ENCODE measurements around the gene CPA2.
A peak's percentile ranks its signal among the peaks of the same experiment; 100 is the strongest.

Gene CPA2

DNA sequence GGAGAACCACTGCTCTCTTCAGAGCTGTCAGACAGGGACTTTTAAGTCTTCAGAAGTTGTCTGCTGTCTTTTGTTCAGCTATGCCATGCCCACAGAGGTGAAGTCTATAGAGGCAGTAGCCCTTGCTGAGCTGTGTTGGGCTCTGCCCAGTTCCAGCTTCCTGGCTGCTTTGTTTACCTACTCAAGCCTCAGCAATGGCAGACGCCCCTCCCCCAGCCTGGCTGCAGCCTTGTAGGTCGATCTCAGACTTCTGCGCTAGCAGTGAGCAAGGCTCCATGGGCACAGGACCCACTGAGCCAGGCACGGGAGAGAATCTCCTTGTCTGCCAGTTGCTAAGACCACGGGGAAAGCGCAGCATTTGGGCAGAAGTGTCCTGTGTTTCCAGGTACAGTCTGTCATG lies 12.1 kb upstream of the CPA2 start:
- no CpG with 5 or more reads among the region's 6 CpGs for WGBS (ENCODE audit: insufficient coverage, insufficient read length)
- no peak for DNase-seq (ENCODE audit: low read depth, low spot score)
- no peaks in the 10 kb centered on the region for H3K36me3 ChIP-seq (ENCODE audit: control insufficient read depth, insufficient read depth, low read length)
- H3K27ac ChIP-seq (ENCODE audit: low read length) = no peak overlapping the region
- H3K27me3 ChIP-seq (ENCODE audit: control insufficient read depth, insufficient read depth, low read length) = no peaks in the 10 kb centered on the region
- H3K4me1 ChIP-seq (ENCODE audit: control insufficient read depth, insufficient read depth, low read length) = peaks cover 2% of the 10 kb centered on the region; the same call in 1 of the 2 replicates
- H3K9me3 ChIP-seq (ENCODE audit: control insufficient read depth, insufficient read depth, low read length) = peaks cover 2% of the 10 kb centered on the region; the same call in 1 of the 2 replicates
- no peak overlapping the region for H3K4me3 ChIP-seq (ENCODE audit: low read length)

DNA sequence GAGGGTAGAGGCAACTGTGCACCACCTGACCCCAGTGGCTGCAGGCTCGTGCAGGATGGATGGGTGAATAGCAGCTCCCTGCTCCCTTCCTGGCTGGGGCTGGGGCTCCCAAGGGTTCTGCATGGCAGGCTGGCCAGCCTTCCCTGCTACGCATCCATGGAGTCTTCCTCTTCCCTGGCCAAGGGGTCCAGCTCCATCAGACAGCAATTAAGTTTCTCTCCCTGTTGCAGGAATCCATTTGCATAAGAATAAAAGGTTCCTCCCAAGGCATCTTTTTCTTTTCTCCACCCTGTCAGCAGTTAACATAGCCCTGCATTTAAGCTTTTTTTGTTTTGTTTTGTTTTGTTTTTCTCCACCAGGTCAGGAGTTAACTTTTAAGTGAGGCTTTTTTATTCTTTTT lies 10.0 kb upstream of the CPA2 start:
- no peaks in the 10 kb centered on the region for H3K36me3 ChIP-seq (ENCODE audit: control insufficient read depth, insufficient read depth, low read length)
- H3K27ac ChIP-seq (ENCODE audit: low read length) = no peak overlapping the region
- H3K27me3 ChIP-seq (ENCODE audit: control insufficient read depth, insufficient read depth, low read length) = no peaks in the 10 kb centered on the region
- peaks cover 2% of the 10 kb centered on the region; the same call in 1 of the 2 replicates for H3K4me1 ChIP-seq (ENCODE audit: control insufficient read depth, insufficient read depth, low read length)
- no CpG with 5 or more reads among the region's 2 CpGs for WGBS (ENCODE audit: insufficient coverage, insufficient read length)
- H3K4me3 ChIP-seq (ENCODE audit: low read length) = no peak overlapping the region
- peaks cover 2% of the 10 kb centered on the region; the same call in 1 of the 2 replicates for H3K9me3 ChIP-seq (ENCODE audit: control insufficient read depth, insufficient read depth, low read length)
- DNase-seq (ENCODE audit: low read depth, low spot score) = no peak

DNA sequence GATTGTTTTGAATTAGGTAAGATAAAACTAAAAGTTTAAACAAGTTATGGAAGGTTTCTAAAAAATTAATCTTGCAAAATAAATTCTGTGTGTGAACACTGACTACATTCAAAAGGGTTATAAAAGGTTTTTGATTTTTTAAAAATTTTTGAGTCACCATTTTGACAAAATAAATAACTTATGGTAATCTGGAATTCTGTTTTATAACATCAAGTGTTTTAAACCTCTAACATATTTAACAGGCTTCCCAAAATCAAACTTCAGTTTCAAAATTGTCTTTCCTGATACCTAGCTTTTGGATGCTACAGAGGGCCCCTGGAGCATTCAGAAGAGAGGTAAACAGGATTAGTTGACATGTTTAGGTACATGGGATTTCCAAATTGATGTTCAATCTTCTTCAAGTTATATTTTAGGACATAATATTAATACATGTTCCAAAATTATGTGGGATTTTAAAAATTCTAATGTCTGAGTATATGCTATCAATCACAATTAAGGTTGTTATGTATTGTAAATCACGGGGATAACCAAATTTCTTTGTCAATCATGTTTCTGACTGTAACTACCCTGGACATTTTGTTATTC lies 8.1 kb upstream of the CPA2 start:
- peaks cover 2% of the 10 kb centered on the region; the same call in 1 of the 2 replicates for H3K9me3 ChIP-seq (ENCODE audit: control insufficient read depth, insufficient read depth, low read length)
- DNase-seq (ENCODE audit: low read depth, low spot score) = no peak
- no peak overlapping the region for H3K27ac ChIP-seq (ENCODE audit: low read length)
- H3K36me3 ChIP-seq (ENCODE audit: control insufficient read depth, insufficient read depth, low read length) = no peaks in the 10 kb centered on the region
- peaks cover 2% of the 10 kb centered on the region; the same call in 1 of the 2 replicates for H3K4me1 ChIP-seq (ENCODE audit: control insufficient read depth, insufficient read depth, low read length)
- no peaks in the 10 kb centered on the region for H3K27me3 ChIP-seq (ENCODE audit: control insufficient read depth, insufficient read depth, low read length)
- no CpG with 5 or more reads among the region's 1 CpG for WGBS (ENCODE audit: insufficient coverage, insufficient read length)
- H3K4me3 ChIP-seq (ENCODE audit: low read length) = no peak overlapping the region

DNA sequence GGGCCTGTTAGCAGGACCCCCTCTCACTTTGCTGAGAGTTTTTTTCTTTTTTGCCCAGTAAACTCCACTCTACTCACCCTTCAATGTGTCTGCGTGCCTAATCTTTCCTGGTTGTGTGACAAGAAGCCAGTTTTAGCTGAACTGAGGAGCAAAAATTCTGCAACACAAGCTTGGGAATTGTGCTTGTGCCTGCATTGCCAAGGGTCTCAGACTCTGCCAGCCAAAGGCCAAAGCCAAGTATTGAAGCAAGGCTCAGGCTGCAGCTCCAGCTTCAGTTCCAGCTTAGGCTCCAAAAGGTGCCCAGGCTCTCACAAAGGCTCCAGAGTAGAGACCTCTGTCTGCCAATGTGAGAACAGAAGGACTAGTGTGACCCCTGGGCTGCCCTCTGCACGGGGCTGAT lies 4.2 kb upstream of the CPA2 start:
- Histone ChIP-seq H3K36me3 (ENCODE audit: control insufficient read depth, insufficient read depth, low read length) (no peaks in the 10 kb centered on the region), H3K4me1 (ENCODE audit: control insufficient read depth, insufficient read depth, low read length) (no peaks in the 10 kb centered on the region; the same call in 1 of the 2 replicates), H3K27ac (ENCODE audit: low read length) (no peak overlapping the region), H3K27me3 (ENCODE audit: control insufficient read depth, insufficient read depth, low read length) (no peaks in the 10 kb centered on the region), H3K4me3 (ENCODE audit: low read length) (no peak overlapping the region), H3K9me3 (ENCODE audit: control insufficient read depth, insufficient read depth, low read length) (peaks cover 2% of the 10 kb centered on the region; the same call in 1 of the 2 replicates)
- WGBS (ENCODE audit: insufficient coverage, insufficient read length) = no CpG with 5 or more reads among the region's 2 CpGs
- no peak for DNase-seq (ENCODE audit: low read depth, low spot score)

DNA sequence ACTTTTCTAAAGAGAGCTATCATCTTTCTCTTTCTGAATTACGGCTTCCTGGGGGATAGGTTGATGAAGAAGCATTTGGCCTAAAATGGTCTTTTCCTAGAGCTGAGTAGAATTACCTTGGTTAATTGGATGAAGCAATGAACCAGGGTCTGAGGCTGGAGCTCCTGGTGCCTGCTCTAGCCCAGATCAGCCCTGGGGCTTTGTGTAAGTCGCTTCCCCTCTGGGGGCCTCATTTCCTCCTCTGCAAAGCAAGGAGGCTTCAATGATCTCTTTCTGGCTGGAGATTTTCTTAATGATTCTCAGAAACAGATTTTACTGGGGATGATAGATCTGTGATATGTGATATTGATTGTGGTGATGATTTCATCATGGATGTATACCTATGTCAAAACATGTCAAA lies 3.5 kb upstream of the CPA2 start:
- H3K36me3 ChIP-seq (ENCODE audit: control insufficient read depth, insufficient read depth, low read length) = no peaks in the 10 kb centered on the region
- no CpG with 5 or more reads among the region's 2 CpGs for WGBS (ENCODE audit: insufficient coverage, insufficient read length)
- H3K27me3 ChIP-seq (ENCODE audit: control insufficient read depth, insufficient read depth, low read length) = no peaks in the 10 kb centered on the region
- H3K4me1 ChIP-seq (ENCODE audit: control insufficient read depth, insufficient read depth, low read length) = no peaks in the 10 kb centered on the region; the same call in 1 of the 2 replicates
- no peaks in the 10 kb centered on the region for H3K9me3 ChIP-seq (ENCODE audit: control insufficient read depth, insufficient read depth, low read length)
- no peak overlapping the region for H3K27ac ChIP-seq (ENCODE audit: low read length)
- H3K4me3 ChIP-seq (ENCODE audit: low read length) = no peak overlapping the region
- DNase-seq (ENCODE audit: low read depth, low spot score) = no peak

DNA sequence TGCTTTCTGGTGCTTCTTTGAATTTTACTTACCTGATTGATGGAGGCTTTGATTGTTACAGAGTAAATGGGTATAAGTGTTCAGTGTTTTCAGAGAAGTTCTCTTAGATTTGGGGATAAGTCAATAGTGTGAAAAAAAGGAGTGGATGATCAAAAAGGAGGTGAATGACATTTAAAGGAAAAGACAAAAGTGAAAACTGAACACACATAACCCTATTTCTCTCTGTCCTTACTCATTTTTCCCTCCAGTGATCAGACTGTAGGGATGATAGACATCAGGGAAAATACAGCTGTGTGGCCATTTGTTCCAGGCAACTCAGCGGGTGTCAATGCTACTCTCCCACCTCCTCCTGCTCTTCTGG lies 278 bp downstream of the CPA2 start:
- Histone ChIP-seq H3K27me3 (ENCODE audit: control insufficient read depth, insufficient read depth, low read length) (no peaks in the 10 kb centered on the region), H3K9me3 (ENCODE audit: control insufficient read depth, insufficient read depth, low read length) (no peaks in the 10 kb centered on the region), H3K4me1 (ENCODE audit: control insufficient read depth, insufficient read depth, low read length) (peaks cover 2% of the 10 kb centered on the region; the same call in 1 of the 2 replicates), H3K27ac (ENCODE audit: low read length) (no peak overlapping the region), H3K4me3 (ENCODE audit: low read length) (no peak overlapping the region), H3K36me3 (ENCODE audit: control insufficient read depth, insufficient read depth, low read length) (no peaks in the 10 kb centered on the region)
- DNase-seq (ENCODE audit: low read depth, low spot score) = no peak
- WGBS (ENCODE audit: insufficient coverage, insufficient read length) = no CpG with 5 or more reads among the region's 1 CpG

DNA sequence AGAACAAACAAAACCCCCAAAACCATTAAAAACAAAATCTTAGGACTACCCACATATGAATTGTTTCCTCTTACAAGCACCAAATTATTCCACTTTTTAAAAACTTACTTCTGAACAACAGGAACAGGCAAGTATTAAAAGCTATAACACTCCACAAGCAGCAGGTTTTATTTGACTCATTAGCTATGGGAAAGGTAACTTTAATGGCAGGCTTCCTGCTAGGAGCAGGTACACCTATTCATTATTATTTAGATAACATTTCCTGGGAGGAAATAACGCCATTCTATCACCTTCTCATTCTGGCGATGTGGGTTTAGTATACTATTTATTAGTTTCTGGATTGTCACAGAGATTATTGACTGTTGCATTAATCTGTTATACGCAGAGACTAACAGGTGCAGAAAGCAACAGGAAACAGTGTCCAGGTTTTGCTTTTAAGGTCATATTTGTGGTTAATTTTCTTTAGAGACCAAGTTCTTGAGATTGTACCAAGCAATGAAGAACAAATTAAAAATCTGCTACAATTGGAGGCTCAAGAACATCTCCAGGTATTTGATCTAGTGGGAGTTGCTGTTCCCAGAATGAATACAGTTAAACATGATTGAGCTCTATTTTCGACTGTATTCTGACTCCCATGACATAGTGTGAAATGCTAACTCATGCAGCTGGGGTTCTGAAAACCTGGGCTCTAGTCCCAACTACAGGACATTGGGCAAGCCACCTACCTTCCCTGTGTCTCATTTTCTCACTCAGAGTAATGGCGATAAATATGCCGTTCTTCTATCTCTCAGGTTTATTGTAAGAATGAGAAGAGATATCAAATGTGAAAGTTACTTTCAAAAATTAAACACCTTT lies 2.0 kb downstream of the CPA2 start:
- WGBS (ENCODE audit: insufficient coverage, insufficient read length) = no CpG with 5 or more reads among the region's 6 CpGs
- Histone ChIP-seq H3K36me3 (ENCODE audit: control insufficient read depth, insufficient read depth, low read length) (no peaks in the 10 kb centered on the region), H3K27me3 (ENCODE audit: control insufficient read depth, insufficient read depth, low read length) (no peaks in the 10 kb centered on the region), H3K9me3 (ENCODE audit: control insufficient read depth, insufficient read depth, low read length) (no peaks in the 10 kb centered on the region), H3K4me1 (ENCODE audit: control insufficient read depth, insufficient read depth, low read length) (peaks cover 2% of the 10 kb centered on the region; the same call in 1 of the 2 replicates), H3K4me3 (ENCODE audit: low read length) (no peak overlapping the region), H3K27ac (ENCODE audit: low read length) (no peak overlapping the region)
- no peak for DNase-seq (ENCODE audit: low read depth, low spot score)

DNA sequence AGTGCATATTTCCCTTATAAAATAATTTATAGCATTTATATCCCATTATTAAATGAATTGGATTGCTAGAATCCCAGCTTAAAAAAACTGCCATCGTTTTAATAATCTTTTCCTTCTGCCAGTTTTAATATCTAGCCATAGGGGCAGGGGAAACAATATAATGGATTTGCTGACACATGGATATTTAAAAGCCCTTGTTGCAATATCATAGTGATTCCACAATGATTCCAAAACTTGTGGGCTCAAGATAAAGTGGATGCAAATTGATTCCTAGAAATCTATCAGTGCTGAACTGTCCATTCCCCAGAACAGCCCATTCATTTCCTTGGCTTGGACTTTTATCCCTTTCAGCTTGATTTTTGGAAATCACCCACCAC lies 2.6 kb downstream of the CPA2 start:
- no CpG with 5 or more reads among the region's 1 CpG for WGBS (ENCODE audit: insufficient coverage, insufficient read length)
- Histone ChIP-seq H3K36me3 (ENCODE audit: control insufficient read depth, insufficient read depth, low read length) (no peaks in the 10 kb centered on the region), H3K27me3 (ENCODE audit: control insufficient read depth, insufficient read depth, low read length) (no peaks in the 10 kb centered on the region), H3K9me3 (ENCODE audit: control insufficient read depth, insufficient read depth, low read length) (no peaks in the 10 kb centered on the region), H3K4me3 (ENCODE audit: low read length) (no peak overlapping the region), H3K4me1 (ENCODE audit: control insufficient read depth, insufficient read depth, low read length) (peaks cover 2% of the 10 kb centered on the region; the same call in 1 of the 2 replicates), H3K27ac (ENCODE audit: low read length) (no peak overlapping the region)
- no peak for DNase-seq (ENCODE audit: low read depth, low spot score)

DNA sequence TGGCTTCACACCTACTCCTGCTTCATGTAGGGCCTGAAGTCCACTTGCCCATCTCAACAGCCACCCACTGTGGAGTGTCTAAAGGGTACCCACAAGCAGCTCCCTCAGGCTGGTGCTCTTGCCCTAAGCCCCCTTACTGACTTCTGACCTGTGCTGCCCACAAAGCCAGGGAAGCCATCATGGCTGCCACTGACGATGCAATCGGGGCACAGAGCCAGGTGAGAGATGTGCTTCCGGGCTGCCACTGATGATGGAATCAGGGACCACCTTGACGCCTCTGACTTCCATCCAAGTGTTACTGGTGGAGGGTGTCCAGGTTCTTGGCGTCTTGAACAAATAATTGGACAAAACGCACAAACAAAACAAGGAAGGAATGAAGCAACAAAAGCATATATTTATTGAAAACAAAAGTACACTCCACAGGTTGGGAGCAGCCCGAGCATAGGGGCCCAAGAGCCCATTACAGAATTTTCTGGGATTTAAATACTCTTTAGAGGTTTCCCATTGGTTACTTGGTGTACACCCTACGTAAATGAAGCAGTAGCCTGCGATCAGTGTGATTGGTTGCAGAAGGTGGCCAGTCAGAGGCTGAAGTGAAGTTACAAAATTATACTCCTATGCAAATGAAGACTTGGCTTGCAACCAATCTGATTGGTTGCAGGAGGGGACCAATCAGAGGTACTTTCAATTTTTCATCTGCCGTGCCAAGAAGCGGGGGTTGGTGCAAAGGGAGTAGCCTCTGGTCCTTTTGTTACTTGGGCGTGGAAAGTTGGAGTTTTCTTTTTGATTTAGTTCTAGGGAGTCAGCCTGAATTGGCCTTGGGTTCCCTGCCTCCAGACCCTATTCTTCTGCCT lies 4.5 kb downstream of the CPA2 start:
- no peaks in the 10 kb centered on the region for H3K36me3 ChIP-seq (ENCODE audit: control insufficient read depth, insufficient read depth, low read length)
- no peak overlapping the region for H3K27ac ChIP-seq (ENCODE audit: low read length)
- H3K9me3 ChIP-seq (ENCODE audit: control insufficient read depth, insufficient read depth, low read length) = no peaks in the 10 kb centered on the region
- peaks cover 2% of the 10 kb centered on the region; the same call in 1 of the 2 replicates for H3K4me1 ChIP-seq (ENCODE audit: control insufficient read depth, insufficient read depth, low read length)
- DNase-seq (ENCODE audit: low read depth, low spot score) = no peak
- no CpG with 5 or more reads among the region's 12 CpGs for WGBS (ENCODE audit: insufficient coverage, insufficient read length)
- no peaks in the 10 kb centered on the region for H3K27me3 ChIP-seq (ENCODE audit: control insufficient read depth, insufficient read depth, low read length)
- no peak overlapping the region for H3K4me3 ChIP-seq (ENCODE audit: low read length)

DNA sequence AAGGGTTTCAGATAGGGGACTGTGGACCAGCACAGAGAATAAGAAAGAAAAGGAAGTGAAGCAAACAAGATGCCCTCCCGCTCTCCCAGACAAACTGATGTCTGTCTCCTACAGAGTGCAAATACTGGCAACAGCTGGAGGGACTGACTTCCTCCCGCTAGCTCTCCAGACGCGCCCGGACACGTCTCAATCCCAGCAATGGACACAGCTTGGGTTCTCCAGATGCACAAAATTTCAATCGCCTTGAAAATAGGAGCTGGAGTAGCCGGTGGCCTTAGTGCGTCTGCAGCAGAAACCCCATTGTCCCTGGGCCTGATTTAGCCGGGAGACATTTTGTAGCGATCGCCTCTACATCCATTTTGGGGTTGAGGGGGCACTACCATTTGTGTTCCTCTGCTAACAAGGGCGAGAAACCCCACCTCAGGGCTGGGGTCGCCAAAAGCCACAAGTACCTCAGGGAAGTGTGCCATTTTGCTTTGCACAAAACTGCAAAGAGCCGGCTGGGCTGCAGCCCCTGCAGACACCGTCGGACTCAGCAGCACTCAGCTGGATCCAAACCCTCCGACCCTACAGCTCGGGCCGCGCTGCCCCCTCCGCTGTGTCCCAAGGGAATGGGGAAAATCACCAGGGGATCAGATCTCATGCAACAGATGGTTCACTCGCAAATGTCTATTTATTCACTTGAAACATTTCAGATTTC lies 5.9 kb downstream of the CPA2 start:
- H3K9me3 ChIP-seq (ENCODE audit: control insufficient read depth, insufficient read depth, low read length) = no peaks in the 10 kb centered on the region
- no peak overlapping the region for H3K4me3 ChIP-seq (ENCODE audit: low read length)
- DNase-seq (ENCODE audit: low read depth, low spot score) = no peak
- H3K27ac ChIP-seq (ENCODE audit: low read length) = peak overlapping the region; percentile 15
- WGBS (ENCODE audit: insufficient coverage, insufficient read length) = no CpG with 5 or more reads among the region's 23 CpGs
- peaks cover 2% of the 10 kb centered on the region; the same call in 1 of the 2 replicates for H3K4me1 ChIP-seq (ENCODE audit: control insufficient read depth, insufficient read depth, low read length)
- no peaks in the 10 kb centered on the region for H3K36me3 ChIP-seq (ENCODE audit: control insufficient read depth, insufficient read depth, low read length)
- H3K27me3 ChIP-seq (ENCODE audit: control insufficient read depth, insufficient read depth, low read length) = no peaks in the 10 kb centered on the region

All from iPS DF 6.9 (cell line).